Liver (tissue), 3 donors: ENCODE results near the gene NKD1.

ENCODE experiments used
- FOXA1 ChIP-seq: IDR thresholded peaks from 2 replicates; pipeline ENCODE4 v1.6.1; 2016; ENCODE audit warnings: antibody characterized with exemption
- FOXA2 ChIP-seq: IDR thresholded peaks from 2 replicates; pipeline ENCODE4 v1.6.1; 2016; ENCODE audit warnings: antibody characterized with exemption
- GABPA ChIP-seq, 2 donors: IDR thresholded peaks in 1 of 2; conservative IDR thresholded peaks in 1 of 2; 2 replicates each; pipeline ENCODE4 v1.6.1; 2016; ENCODE audit warnings: antibody characterized with exemption in 2 of 2, mild to moderate bottlenecking in 1 of 2, moderate library complexity in 1 of 2
- JUND ChIP-seq, 2 donors: IDR thresholded peaks; 2 replicates each; pipeline ENCODE4 v1.6.1; 2016; ENCODE audit warnings: antibody characterized with exemption in 2 of 2
- MAX ChIP-seq: IDR thresholded peaks from 2 replicates; pipeline ENCODE4 v1.6.1; 2016; ENCODE audit warnings: antibody characterized with exemption
- RAD21 ChIP-seq, 2 donors: IDR thresholded peaks; 2 replicates each; pipeline ENCODE4 v1.6.1; 2016; ENCODE audit warnings: antibody characterized with exemption in 2 of 2, mild to moderate bottlenecking in 2 of 2
- REST ChIP-seq: IDR thresholded peaks from 2 replicates; pipeline ENCODE4 v1.6.1; 2016; ENCODE audit warnings: antibody characterized with exemption, mild to moderate bottlenecking
- SP1 ChIP-seq: IDR thresholded peaks from 2 replicates; pipeline ENCODE4 v1.6.1; 2018; ENCODE audit warnings: antibody characterized with exemption, mild to moderate bottlenecking
- TAF1 ChIP-seq: conservative IDR thresholded peaks from 2 replicates; pipeline ENCODE4 v1.6.1; 2016; ENCODE audit warnings: antibody characterized with exemption, mild to moderate bottlenecking
- TF ChIP-seq, protein P1 (sequence below): fragments of 150-350 bp; IDR thresholded peaks from 2 replicates; pipeline ENCODE4 v1.5.1; 2017; ENCODE audit warnings: improper control_type of control experiment, low read depth, low read length; ENCODE audit not compliant: missing input control
- donor health status: healthy.
- donor health status: healthy.

GRCh38 chr16:50534958-50535357 lies 13.2 kb upstream of the NKD1 start:
- TF ChIP-seq TAF1 (no peak), FOXA1 (no peak), MAX (no peak), RAD21 (IDR thresholded peaks at IDR 0.05) (no peak), GABPA (IDR thresholded peaks at IDR 0.05 in 1 of 2, conservative IDR thresholded peaks at IDR 0.05 in 1 of 2) (no peak), SP1 (no peak), JUND (IDR thresholded peaks at IDR 0.05) (no peak), FOXA2 (no peak), REST (no peak)
- TF ChIP-seq, protein P1, sequence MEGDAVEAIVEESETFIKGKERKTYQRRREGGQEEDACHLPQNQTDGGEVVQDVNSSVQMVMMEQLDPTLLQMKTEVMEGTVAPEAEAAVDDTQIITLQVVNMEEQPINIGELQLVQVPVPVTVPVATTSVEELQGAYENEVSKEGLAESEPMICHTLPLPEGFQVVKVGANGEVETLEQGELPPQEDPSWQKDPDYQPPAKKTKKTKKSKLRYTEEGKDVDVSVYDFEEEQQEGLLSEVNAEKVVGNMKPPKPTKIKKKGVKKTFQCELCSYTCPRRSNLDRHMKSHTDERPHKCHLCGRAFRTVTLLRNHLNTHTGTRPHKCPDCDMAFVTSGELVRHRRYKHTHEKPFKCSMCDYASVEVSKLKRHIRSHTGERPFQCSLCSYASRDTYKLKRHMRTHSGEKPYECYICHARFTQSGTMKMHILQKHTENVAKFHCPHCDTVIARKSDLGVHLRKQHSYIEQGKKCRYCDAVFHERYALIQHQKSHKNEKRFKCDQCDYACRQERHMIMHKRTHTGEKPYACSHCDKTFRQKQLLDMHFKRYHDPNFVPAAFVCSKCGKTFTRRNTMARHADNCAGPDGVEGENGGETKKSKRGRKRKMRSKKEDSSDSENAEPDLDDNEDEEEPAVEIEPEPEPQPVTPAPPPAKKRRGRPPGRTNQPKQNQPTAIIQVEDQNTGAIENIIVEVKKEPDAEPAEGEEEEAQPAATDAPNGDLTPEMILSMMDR, result no peak
